Measurements from ENCODE around the gene CPNE6.

Gene CPNE6

DNA sequence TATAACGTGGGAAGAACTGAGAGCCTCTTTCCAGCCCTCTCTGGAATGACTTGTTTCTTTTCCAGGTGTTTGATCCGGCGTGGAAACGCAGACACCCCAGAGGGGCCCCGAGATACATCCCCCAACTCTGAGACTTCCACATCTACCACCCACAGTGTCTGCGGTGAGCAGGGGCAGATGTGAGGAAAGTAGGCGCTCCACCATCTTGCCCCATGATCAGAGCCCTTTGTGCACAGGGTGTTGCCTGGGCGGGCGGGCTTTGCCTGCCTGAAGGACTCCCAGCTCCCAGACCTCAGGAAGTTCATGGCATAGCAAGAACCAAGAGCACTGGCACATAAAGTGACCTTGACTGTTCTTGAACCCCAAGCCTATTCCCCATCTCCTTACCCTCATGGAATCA lies 16.7 kb upstream of the CPNE6 start:
- no peak for DNase-seq (ENCODE audit: low read depth in 2 of 2)

DNA sequence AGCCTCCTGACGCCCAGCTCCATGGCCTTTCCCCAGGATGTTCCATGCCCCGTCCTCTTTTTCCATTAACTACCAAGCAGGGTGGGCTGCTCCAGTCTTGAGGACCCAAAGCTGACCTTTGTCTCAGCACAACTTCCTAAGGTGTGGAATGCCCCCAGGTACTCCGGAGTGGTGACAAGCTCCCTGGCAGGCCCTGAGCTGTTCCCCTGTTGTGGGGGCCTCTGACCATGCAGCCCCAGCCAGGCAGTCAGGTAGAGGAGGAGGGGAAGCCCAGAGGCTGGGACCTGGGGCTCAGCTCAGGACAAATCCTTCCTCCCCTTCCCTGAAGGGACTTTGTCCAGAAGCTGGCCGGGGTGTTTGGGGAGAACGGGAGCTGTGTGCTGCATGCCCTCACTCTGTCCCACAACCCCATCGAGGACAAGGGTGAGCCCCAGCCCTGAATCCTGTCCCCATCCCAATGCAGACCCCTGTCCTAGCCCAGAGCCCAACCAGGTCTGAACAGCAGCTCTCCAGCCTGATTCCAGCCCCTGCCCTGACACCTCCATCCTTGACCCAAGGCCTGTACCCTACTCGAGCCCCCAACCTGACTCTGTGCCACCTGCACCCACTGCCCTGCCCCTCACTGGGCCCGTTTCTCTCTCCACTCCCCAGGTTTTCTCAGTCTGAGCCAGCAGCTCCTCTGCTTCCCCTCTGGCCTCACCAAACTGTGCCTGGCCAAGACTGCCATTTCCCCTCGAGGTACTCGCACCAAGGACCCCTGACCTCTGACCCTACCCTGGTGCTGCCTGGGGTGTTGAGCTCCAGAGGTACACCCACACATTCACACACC lies 15.2 kb upstream of the CPNE6 start:
- DNase-seq (ENCODE audit: low read depth in 2 of 2): no peak

DNA sequence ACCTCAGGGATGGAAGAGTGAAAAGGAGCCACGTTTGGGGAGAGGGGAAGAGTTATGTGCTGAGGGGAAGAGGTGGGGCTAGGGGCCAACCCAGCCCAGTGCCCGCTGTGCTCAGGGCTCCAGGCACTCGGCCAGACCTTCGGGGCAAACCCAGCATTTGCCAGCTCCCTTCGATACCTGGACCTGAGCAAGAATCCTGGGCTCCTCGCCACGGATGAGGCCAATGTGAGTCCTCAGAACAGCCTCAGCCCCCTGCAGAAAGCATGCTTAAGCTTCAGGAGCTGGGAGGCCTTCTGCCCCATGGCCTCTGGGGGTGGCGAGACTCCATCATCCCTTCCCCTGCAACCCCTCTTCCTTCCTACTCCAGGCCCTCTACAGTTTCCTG lies 14.6 kb upstream of the CPNE6 start:
- no peak for DNase-seq (ENCODE audit: low read depth in 2 of 2)

DNA sequence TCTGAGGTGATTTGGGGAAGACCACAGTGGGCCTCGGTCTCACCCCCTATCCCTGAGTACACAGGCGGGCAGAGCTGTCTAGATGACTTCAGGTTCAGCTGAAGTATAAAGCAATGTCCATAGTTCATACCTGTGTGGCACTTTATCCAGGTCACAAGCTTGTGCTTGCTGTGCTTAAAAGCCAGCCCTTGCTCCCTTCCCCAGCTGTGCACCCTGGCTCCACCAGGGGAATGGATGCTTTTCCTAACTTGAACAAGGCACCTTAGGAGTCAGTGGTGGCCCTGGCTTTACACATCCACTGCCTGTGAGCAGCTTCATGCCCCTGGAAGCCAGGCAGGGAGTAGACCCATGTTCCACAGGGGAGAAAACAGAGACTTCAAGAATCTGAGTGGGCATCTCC lies 14.1 kb upstream of the CPNE6 start:
- DNase-seq (ENCODE audit: low read depth in 2 of 2): no peak

DNA sequence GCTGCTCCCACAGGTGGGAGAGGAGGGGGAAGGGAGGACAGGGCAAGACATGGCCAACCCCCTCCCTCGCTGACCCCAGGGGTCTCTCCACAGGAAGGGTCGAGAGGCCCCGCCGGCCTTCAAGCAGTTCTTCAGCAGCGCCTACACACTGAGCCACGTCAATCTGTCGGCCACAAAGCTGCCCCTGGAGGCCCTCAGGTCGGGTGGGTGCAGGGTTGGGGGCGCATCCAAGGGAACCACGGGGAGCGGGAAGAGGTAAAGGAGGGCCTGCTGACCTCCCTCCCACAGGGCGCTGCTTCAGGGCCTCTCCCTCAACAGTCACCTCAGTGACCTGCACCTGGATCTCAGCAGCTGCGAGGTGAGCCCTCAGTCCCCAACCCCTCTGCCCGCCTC lies 13.5 kb upstream of the CPNE6 start:
- DNase-seq (ENCODE audit: low read depth in 2 of 2): no peak

DNA sequence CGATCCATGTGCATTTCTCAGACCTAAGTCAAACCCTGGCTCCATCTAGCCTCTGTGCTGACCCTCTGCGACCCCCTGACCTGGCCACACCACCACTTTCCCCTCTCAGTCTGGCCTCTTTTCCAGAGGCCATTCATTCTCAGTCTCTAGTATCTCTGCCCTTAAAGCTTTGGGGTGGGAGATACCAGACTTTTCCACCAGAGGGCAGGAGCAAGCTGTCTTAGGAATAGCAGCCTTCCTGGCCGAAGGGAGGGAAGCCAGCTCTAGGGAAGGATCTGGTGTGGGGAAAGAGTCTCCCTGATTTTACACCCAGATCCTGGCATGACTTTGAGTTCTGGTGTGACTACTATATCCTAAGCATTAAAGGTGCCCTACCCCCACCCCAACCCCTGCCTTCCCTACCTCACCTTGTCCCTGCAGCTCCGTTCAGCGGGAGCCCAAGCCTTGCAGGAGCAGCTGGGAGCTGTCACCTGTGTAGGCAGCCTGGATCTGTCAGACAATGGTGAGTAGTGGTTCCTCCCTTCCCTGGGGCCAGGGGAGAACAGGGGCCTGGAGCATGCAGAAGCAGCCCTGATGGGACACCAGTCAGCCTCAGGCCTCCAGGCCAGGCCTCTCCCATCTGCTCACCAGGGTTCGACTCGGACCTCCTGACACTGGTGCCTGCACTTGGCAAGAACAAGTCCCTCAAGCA lies 13.0 kb upstream of the CPNE6 start:
- DNase-seq (ENCODE audit: low read depth in 2 of 2): no peak

DNA sequence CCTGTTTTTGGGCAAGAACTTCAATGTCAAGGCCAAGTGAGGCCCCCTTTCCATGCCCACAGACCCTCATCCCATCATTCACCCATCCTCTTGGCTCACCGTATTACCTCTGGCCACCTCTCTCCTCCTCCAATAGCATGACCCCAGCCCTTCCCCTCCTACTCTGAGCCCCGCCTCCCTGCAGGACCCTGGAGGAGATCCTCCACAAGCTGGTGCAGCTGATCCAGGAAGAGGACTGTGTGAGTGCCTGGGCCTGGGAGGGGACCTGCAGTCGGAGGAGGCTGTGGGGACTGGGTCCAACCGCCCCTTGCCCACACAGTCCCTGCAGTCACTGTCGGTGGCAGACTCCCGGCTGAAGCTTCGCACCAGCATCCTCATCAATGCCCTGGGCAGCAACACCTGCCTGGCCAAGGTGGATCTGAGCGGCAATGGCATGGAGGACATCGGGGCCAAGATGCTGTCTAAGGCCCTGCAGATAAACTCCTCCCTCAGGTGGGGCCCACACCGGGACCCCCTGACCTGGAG lies 12.3 kb upstream of the CPNE6 start:
- no peak for DNase-seq (ENCODE audit: low read depth in 2 of 2)

DNA sequence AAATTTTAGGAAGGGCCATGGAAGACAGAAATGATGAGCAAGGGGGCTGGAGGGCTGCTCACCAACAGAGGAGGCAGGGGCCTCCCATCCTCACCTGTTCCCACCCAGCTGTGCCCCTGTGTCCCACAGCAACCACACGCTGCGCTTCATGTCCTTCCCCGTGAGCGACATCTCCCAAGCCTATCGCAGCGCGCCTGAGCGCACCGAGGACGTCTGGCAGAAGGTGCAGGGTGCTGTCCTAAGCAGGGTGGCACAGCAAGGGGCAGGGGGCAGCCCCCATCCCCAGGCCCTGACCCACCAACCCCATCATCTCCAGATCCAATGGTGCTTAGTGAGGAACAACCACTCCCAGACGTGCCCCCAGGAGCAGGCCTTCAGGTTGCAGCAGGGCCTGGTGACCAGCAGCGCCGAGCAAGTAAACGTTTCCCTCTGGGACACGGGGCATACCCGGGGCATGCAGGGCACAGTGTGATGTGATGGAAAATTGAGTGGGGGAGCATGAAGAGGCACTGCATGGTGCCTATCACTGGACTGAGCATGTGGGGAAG lies 11.4 kb upstream of the CPNE6 start:
- DNase-seq (ENCODE audit: low read depth in 2 of 2): no peak

DNA sequence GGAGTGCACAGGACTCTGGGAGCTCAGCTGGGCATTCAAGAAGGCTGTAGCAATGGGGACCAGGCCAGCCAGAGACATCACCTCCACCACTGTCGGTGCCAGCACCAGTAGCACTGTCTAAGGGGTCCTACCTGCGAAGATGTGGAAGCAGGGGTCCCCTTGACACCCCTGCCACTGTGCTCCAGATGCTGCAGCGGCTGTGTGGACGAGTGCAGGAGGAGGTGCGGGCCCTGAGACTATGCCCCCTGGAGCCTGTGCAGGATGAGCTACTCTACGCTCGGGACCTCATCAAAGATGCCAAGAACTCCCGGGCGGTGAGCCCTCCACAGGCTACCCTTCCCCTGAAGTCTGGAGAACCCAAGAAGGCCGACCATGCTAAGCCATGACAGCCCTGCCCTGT lies 10.9 kb upstream of the CPNE6 start:
- no peak for DNase-seq (ENCODE audit: low read depth in 2 of 2)

DNA sequence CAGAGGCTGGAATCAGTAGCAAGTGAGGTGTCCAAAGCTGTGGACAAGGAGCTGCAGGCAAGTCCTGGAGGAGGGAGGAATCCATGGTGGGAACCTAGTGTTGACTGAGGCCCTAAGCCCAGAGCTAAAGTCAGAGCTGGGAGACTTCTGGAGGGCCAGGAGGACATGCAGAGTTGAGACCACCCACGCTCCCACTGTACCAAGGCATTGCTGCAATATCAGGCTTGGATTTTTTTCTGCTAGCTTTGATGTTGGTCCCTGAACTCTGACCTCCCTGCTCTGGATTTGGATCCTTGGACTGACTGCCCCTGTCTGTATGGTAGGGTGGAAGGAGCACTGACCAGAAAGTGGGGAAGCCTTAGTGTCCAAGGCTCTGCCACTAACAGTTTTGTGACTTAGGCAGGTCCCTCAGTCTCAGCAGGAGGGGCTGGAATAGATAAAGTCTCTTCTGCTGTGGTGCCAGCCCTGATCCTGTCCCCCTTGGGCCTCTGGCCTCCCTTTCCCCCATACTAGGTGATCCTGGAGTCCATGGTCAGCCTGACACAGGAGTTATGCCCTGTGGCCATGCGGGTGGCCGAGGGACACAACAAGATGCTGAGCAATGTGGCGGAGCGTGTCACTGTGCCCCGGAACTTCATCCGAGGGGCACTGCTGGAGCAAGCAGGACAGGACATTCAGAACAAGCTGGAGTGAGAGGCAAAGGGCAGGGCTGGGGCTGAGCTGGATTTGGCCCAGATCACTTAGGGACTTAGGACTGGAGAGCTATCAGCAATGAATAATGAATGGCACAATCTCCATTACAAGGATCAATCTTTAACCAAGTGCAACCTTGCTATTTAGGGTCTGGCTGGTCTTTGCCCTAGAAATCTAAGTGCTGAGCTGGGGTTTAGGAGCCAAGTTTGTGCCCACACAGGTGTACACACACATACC lies 10.1 kb upstream of the CPNE6 start:
- no peak for DNase-seq (ENCODE audit: low read depth in 2 of 2)

DNA sequence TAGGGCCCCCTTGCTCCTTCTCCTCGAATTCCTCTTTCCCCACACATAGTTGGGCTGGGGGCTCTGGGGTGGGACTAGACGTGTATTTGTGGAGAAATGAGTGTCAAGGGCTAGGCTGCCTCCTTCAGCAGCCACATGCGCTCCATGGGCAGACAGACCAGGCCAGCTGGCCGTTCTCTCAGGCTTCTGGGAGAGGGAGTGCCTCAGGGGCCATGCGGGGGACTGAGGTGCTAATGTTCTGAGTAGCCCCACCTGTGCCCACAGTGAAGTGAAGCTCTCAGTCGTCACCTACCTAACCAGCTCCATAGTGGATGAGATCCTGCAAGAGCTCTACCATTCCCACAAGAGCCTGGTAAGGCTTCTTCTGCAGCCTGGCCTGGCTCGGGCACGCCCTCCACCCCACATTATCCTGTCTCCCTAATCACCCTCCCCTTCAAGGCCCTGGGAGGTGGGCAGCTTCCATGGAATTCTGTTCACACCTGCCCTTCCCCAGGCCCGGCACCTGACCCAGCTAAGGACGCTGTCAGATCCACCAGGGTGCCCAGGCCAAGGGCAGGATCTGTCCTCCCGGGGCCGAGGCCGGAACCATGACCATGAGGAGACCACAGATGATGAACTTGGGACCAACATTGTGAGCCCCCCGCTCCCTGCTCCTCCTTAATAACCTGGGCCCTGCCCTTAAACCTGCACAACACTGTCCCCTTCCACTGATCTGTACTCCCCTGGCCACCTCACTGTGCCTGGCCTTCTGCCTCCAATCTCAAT lies 9.0 kb upstream of the CPNE6 start:
- DNase-seq (ENCODE audit: low read depth in 2 of 2): no peak

DNA sequence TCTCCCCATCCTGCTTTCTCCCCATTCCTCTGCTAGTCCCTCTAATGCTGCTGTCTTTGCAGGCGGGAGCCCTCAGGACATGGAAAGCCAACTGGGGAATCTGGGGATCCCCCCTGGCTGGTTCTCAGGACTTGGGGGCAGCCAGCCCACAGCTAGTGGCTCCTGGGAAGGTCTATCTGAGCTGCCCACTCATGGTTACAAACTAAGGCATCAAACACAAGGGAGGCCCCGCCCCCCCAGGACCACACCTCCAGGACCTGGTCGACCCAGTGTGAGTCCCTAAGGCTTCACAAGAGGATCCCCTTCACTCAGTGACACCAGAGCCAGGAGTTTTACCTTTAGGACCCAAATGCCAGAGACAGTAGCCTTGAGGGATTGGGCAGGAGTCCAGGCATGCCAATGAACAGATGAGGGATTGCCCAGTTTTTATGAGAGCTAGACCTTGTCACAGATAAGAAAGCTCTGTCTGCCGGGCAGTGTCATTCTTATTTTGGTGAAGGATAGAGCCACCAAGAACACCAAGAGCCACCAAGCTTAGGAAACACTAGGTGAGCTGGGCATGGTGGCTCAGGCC lies 8.0 kb upstream of the CPNE6 start:
- no peak for DNase-seq (ENCODE audit: low read depth in 2 of 2)

DNA sequence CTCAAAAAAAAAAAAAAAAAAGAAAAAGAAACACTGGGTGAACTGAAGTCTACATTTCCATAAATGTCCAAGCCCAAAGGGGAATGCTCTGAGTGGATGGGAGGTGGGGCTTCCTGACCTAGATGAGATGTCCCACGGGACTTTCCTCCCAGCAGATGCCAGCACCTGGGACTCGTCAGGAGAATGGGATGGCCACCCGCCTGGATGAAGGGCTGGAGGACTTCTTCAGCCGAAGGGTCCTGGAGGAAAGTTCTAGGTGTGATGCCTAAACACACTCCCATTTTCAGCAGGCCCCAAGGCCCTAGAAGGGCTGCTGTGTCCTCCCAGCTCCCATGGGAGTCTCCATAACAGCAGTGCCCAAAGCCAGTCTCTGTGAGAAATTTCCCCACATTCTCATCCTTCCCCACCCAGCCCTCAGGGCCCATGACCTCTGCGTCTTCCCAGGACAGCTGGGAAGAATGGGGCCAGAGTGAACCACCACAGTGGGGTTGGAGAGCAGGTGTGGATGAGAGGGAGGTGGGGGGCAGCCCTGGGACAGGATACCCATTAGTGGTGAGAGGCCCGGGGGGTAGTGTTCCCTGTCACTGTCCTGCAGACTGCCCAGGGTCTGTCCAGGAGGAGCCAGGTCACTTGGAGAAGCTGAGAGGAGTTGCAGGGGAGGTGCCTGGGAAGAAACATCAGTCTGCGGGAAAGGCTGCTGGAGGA lies 7.1 kb upstream of the CPNE6 start:
- DNase-seq (ENCODE audit: low read depth in 2 of 2): no peak

DNA sequence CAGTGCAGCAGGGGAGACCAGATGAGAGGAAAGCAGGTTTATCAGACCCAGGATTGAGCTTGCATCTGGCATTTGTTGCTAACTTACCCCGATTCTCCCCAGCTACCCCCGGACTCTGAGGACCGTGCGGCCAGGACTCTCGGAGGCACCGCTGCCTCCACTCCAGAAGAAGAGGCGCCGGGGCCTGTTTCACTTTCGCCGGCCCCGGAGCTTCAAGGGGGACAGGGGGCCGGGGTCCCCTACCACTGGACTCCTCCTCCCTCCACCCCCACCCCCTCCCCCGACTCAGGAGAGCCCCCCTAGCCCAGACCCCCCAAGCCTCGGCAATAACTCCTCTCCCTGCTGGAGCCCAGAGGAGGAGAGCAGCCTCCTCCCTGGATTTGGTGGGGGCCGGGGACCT lies 6.5 kb upstream of the CPNE6 start:
- DNase-seq (ENCODE audit: low read depth in 2 of 2): no peak

DNA sequence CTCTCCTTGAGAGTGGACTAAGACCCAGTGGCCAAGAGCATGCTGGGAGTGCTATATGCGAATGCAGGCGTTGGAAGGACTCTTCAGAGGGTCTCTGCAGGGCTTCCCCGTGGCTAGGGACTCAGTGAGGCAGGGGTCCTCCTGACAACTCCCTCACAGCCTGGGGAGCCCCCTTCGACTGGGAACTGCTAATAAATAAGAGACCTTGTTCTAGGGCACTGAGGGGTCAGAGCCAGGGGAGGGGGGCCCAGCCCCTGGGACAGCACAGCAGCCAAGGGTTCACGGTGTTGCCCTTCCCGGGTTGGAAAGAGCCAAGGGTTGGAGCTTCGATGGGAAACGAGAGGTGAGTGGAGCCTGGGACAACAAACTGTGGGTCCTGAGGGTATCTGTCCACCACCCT lies 6.0 kb upstream of the CPNE6 start:
- DNase-seq (ENCODE audit: low read depth in 2 of 2): no peak

DNA sequence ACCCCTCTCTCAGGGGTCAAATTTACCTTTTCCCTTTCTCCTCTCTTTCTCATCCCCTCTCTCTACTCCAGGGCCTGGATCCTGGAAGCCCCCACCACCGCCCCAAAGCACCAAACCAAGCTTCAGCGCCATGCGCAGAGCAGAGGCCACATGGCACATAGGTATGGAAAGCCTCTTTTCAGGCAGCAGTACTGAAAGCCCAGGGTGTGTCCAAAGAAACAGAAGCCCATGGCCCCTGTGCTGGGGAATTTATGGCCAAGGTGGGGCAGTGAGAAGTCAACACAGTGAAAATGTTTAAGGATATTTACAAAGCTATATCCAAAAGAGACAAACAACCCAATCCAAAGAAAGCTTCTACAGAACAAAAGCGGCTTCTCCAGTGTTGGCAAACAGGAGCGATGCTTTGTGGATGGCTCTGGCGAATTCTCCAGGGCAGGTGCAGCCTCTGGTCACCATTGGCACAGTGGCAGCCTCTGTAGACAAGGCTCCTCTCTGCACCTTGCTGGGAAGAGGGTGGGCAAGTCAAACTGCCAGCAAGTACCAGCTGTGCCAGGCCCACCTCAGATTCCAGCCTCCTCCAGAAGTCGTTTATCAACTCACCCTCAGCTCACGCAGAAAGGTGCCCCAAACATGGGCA lies 4.7 kb upstream of the CPNE6 start:
- DNase-seq (ENCODE audit: low read depth in 2 of 2): no peak

DNA sequence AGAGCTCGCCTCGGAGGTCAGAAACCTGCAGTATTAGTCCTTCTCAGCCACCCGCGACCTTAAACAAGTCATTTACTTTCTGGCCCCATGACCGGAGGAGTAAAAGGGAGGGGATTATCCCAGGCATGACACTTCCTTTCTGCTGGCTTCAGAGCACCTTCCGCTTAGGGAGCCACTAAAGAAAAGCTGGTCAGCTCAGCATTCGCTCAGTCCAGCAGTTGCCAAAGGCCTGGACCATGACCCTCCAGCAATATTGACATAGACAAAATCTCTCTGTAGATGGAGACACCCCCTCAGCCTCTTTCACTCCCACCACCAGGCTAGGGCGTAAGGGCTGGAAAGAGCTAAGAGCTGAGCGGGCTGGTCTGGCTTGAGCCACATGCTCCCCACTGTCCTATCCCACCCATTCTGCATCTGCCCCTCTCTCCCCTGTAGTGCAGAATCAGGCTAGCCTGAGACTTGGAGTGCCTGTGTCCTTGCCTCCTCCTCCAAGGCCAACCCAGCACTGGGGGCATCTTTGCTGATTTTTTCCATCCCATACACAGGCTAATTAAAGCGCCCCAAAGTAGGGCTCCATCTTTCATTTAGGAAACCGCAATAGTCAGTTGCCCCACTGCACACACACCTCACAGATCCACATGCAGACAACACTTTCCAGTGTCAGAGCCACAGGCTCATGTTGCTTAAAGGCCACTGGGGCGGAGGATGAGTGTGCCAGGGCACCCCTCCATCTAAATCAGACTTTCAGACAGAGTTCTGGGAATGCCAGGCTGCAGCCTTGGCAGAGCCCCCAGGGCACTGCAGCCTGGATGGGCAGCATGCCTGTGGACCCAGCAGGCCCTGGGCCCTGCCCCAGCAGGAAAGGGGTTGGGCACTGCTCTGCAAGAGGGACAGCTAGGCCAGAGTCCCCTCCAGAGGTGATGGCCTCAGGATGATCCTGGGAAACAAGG lies 4.0 kb upstream of the CPNE6 start:
- no peak for DNase-seq (ENCODE audit: low read depth in 2 of 2)

DNA sequence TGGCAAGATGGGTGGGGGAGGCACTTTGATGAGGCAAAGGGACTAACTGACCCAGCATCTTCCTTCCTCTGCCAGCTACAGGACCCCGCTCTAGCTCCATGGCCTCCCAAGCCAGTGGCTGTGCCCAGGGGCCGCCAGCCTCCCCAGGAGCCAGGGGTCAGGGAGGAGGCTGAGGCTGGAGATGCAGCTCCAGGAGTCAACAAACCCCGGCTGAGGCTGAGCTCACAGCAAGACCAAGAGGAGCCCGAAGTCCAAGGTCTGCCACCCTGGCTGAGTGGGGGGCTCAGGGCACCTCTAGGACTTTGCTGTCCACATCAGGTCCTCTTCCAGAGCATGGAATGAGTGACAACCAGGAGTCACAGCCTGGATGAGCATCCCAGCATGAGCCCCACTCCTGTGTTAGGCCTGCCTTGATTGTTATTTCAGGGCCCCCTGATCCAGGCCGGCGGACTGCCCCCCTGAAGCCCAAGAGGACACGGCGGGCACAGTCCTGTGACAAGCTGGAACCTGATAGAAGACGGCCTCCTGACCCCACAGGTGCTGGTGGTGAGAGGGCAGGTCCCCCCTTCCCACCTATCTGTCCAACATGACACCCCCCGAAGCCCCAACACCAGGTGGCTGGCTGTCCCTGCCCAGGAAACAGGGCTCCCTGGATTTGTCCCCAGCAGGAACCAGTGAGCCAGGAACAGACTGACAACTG lies 2.5 kb upstream of the CPNE6 start:
- DNase-seq (ENCODE audit: low read depth in 2 of 2): no peak

All from stimulated activated CD4-positive, alpha-beta T cell treated with anti-CD3 and anti-CD28 coated beads, Interleukin-12 subunit alpha, Interleukin-12 subunit beta, amount 100 ng/mL, for 24 hours (primary cell).